Measurements from ENCODE around the gene ACKR3. TPM values are rescaled to one million over a fixed set of nuclear protein-coding genes. Genes with fewer than 3 reads are reported as not detected.

The ACKR3 gene
- total RNA-seq, 2 experiments from 2014 or later, result 0.46 to 2.1 TPM

- peaks cover 14% of the 10 kb centered on the region; the same call in 1 of the 2 replicates for H3K9me3 ChIP-seq (ENCODE audit: low read length)
- H3K36me3 ChIP-seq (ENCODE audit: insufficient read depth, low read length), result no peaks in the 10 kb centered on the region; the same call in 1 of the 2 replicates
- H2AFZ ChIP-seq (ENCODE audit: low read length), result 0 out of 2 replicates have a peak overlapping the region, but pooled peaks have one; percentile 45
- H3K4me3 ChIP-seq (ENCODE audit: low read depth, low read length, poor library complexity, severe bottlenecking), result no peak overlapping the region
- ChIA-PET CTCF (ENCODE audit: unreplicated experiment) (no interaction called here), POLR2A (no interaction called here)
- intact Hi-C loops (cut with micrococcal nuclease; ENCODE audit: unreplicated experiment), result no loop called here
- no peak for TF ChIP-seq EZH2phosphoT487 (IDR thresholded peaks at IDR 0.05; ENCODE audit: borderline replicate concordance, low read depth, low read length)
- TF ChIP-seq, protein P1, sequence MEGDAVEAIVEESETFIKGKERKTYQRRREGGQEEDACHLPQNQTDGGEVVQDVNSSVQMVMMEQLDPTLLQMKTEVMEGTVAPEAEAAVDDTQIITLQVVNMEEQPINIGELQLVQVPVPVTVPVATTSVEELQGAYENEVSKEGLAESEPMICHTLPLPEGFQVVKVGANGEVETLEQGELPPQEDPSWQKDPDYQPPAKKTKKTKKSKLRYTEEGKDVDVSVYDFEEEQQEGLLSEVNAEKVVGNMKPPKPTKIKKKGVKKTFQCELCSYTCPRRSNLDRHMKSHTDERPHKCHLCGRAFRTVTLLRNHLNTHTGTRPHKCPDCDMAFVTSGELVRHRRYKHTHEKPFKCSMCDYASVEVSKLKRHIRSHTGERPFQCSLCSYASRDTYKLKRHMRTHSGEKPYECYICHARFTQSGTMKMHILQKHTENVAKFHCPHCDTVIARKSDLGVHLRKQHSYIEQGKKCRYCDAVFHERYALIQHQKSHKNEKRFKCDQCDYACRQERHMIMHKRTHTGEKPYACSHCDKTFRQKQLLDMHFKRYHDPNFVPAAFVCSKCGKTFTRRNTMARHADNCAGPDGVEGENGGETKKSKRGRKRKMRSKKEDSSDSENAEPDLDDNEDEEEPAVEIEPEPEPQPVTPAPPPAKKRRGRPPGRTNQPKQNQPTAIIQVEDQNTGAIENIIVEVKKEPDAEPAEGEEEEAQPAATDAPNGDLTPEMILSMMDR (conservative IDR thresholded peaks at IDR 0.05; ENCODE audit: low read length), result no peak
- H3K4me2 ChIP-seq (ENCODE audit: low read length), result no peak overlapping the region
- DNase-seq (ENCODE audit: low spot score), result no peak
- peaks cover 49% of the 10 kb centered on the region for H3K4me1 ChIP-seq (ENCODE audit: insufficient read depth, low read length, poor library complexity, severe bottlenecking)
- BruUV-seq (replicated peaks), result no TSS peak
- no peaks in the 10 kb centered on the region for H4K20me1 ChIP-seq (ENCODE audit: insufficient read depth, low read length)
- no peak overlapping the region for H3K27ac ChIP-seq (ENCODE audit: low read depth, low read length, poor library complexity, severe bottlenecking)
- H3K79me2 ChIP-seq (ENCODE audit: insufficient read depth, low read depth, low read length), result no peaks in the 10 kb centered on the region
- no peaks in the 10 kb centered on the region for H3K9me2 ChIP-seq (ENCODE audit: insufficient read depth, low read length)
Observed at GRCh38 chr2:236552212-236552542, 17.4 kb upstream of the ACKR3 start.

- Histone ChIP-seq H2AFZ (ENCODE audit: low read length) (no peak overlapping the region), H4K20me1 (ENCODE audit: insufficient read depth, low read length) (no peaks in the 10 kb centered on the region), H3K4me2 (ENCODE audit: low read length) (no peak overlapping the region), H3K9me3 (ENCODE audit: low read length) (peaks cover 14% of the 10 kb centered on the region; the same call in 1 of the 2 replicates), H3K4me3 (ENCODE audit: low read depth, low read length, poor library complexity, severe bottlenecking) (no peak overlapping the region), H3K9me2 (ENCODE audit: insufficient read depth, low read length) (no peaks in the 10 kb centered on the region), H3K4me1 (ENCODE audit: insufficient read depth, low read length, poor library complexity, severe bottlenecking) (peaks cover 43% of the 10 kb centered on the region), H3K27ac (ENCODE audit: low read depth, low read length, poor library complexity, severe bottlenecking) (no peak overlapping the region), H3K79me2 (ENCODE audit: insufficient read depth, low read depth, low read length) (no peaks in the 10 kb centered on the region), H3K36me3 (ENCODE audit: insufficient read depth, low read length) (no peaks in the 10 kb centered on the region; the same call in 1 of the 2 replicates)
- no TSS peak for BruUV-seq (replicated peaks)
- intact Hi-C loops (cut with micrococcal nuclease; ENCODE audit: unreplicated experiment), result no loop called here
- no peak for DNase-seq (ENCODE audit: low spot score)
- TF ChIP-seq, protein P1 (conservative IDR thresholded peaks at IDR 0.05; ENCODE audit: low read length), result no peak
- no peak for TF ChIP-seq EZH2phosphoT487 (IDR thresholded peaks at IDR 0.05; ENCODE audit: borderline replicate concordance, low read depth, low read length)
- POLR2A ChIA-PET, result interaction anchor here (1.6 kb wide), 1 partner anchor 23 kb away, joined by 3 read pairs; no protein-coding TSS in a partner anchor
- CTCF ChIA-PET (ENCODE audit: unreplicated experiment), result no interaction called here
Observed at GRCh38 chr2:236552581-236553363, 16.9 kb upstream of the ACKR3 start.

DNA sequence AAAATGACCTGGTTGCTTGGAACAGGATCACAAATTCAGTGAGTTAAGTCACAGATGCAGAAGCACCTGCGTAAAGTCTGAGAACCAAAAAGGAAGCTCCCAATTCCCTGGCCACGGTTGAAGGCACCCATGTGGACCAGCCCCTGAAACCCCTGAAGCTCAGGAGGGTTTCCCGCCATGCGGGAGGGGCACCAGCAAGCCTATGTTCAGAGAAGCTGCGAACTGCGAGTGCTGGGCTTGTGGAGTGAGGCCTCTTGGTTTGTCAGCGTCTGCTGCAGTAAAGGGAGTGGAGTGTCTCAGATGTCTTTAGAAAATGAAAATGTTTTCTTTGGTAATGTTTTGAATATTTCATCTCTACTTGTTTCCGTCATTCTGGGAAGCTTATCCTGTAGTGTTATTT lies 16.1 kb upstream of the ACKR3 start:
- POLR2A ChIA-PET, result interaction anchor here (1.6 kb wide), 1 partner anchor 24 kb away, joined by 3 read pairs; no protein-coding TSS in a partner anchor
- Histone ChIP-seq H3K9me3 (ENCODE audit: low read length) (peaks cover 11% of the 10 kb centered on the region; the same call in 1 of the 2 replicates), H2AFZ (ENCODE audit: low read length) (no peak overlapping the region), H3K36me3 (ENCODE audit: insufficient read depth, low read length) (no peaks in the 10 kb centered on the region; the same call in 1 of the 2 replicates), H3K27ac (ENCODE audit: low read depth, low read length, poor library complexity, severe bottlenecking) (no peak overlapping the region), H3K4me3 (ENCODE audit: low read depth, low read length, poor library complexity, severe bottlenecking) (no peak overlapping the region), H3K4me1 (ENCODE audit: insufficient read depth, low read length, poor library complexity, severe bottlenecking) (peaks cover 35% of the 10 kb centered on the region), H3K79me2 (ENCODE audit: insufficient read depth, low read depth, low read length) (no peaks in the 10 kb centered on the region), H3K9me2 (ENCODE audit: insufficient read depth, low read length) (no peaks in the 10 kb centered on the region), H4K20me1 (ENCODE audit: insufficient read depth, low read length) (no peaks in the 10 kb centered on the region), H3K4me2 (ENCODE audit: low read length) (no peak overlapping the region)
- intact Hi-C loops (cut with micrococcal nuclease; ENCODE audit: unreplicated experiment), result no loop called here
- BruUV-seq (replicated peaks), result no TSS peak
- TF ChIP-seq, protein P1 (conservative IDR thresholded peaks at IDR 0.05; ENCODE audit: low read length), result no peak
- TF ChIP-seq EZH2phosphoT487 (IDR thresholded peaks at IDR 0.05; ENCODE audit: borderline replicate concordance, low read depth, low read length), result no peak
- DNase-seq (ENCODE audit: low spot score), result no peak
- CTCF ChIA-PET (ENCODE audit: unreplicated experiment), result no interaction called here
